C4-2B (cell line): Measurements from ENCODE around the gene KDM3B.
"Not testable (repeated sequence)": the region's sequence is repeated elsewhere in the genome, so short reads cannot be mapped to it uniquely, and the experiment has no call there.

Experiments used
- H3K27ac ChIP-seq: fragments of 450-650 bp; 2 replicates; pipeline ENCODE4 v1.5.1; 2017
- ZFX ChIP-seq: fragments of 450-650 bp; IDR thresholded peaks from 2 replicates; pipeline ENCODE4 v1.6.1; 2017
- TF ChIP-seq, protein P1 (sequence below): fragments of 450-650 bp; conservative IDR thresholded peaks from 2 replicates; pipeline ENCODE4 v1.5.1; 2017; ENCODE audit warnings: mild to moderate bottlenecking

KDM3B gene

DNA sequence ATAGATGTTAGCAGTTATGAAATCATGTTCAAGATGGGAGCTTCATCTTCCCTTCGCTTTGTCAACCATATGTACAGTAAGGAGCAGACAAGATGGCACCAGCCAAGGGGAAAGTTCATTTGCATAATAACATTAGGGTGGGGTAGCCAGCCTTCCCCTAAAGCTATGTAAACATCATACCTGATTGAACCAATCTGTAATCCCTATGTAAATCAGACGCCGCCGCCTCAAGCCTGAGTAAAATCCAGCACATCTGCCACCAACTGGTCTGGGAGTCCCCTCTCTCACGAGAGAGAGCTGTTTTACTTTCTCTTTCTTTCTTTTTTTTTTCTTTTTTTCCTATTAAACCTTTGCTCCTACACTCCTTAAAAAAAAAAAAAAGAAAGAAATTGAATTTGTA lies 55.5 kb downstream of the KDM3B start:
- no peak overlapping the region for H3K27ac ChIP-seq
- TF ChIP-seq, protein P1, sequence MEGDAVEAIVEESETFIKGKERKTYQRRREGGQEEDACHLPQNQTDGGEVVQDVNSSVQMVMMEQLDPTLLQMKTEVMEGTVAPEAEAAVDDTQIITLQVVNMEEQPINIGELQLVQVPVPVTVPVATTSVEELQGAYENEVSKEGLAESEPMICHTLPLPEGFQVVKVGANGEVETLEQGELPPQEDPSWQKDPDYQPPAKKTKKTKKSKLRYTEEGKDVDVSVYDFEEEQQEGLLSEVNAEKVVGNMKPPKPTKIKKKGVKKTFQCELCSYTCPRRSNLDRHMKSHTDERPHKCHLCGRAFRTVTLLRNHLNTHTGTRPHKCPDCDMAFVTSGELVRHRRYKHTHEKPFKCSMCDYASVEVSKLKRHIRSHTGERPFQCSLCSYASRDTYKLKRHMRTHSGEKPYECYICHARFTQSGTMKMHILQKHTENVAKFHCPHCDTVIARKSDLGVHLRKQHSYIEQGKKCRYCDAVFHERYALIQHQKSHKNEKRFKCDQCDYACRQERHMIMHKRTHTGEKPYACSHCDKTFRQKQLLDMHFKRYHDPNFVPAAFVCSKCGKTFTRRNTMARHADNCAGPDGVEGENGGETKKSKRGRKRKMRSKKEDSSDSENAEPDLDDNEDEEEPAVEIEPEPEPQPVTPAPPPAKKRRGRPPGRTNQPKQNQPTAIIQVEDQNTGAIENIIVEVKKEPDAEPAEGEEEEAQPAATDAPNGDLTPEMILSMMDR = no peak
- no peak for TF ChIP-seq ZFX

DNA sequence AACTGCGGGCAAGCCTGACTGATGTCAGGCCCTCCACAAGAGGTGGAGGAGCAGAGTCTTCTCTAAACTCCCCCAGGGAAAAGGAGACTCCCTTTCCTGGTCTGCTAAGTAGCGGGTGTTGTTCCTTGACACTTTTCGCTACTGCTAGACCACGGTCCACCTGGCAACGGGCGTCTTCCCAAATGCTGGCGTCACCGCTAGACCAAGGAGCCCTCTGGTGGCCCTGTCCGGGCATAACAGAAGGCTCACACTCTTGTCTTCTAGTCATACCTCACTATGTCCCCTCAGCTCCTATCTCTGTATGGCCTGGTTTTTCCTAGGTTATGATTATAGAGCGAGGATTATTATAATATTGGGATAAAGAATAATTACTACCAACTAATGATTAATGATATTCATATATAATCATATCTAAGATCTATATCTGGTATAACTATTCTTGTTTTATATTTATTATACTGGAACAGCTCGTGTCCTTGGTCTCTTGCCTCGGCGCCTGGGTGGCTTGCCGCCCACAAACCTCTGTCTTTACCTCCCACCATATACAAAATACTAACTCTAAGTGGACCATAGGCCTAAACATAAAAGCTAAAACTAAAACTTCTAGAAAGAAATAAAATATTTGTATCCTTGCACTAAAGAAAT lies 58.6 kb downstream of the KDM3B start:
- TF ChIP-seq, protein P1 = peak; percentile 90
- H3K27ac ChIP-seq = not testable (repeated sequence)

DNA sequence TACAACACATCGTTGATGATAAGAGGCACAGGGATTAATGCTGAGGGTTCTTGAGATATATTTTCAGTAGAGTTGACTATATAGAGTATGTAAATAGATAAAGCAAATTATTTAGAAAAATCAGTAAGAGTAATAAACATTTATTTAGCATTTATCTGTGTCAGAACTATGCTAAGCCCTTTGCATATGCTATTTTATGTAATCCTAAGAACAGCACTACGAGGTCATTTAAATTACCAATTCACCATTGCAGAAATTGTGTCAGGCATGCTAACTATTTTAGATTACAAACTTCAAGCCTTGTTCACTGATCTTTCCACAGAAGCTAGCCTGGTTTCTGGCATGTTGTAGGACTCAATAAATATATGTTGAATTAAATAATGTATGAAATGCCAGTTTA lies 66.0 kb downstream of the KDM3B start:
- no peak overlapping the region for H3K27ac ChIP-seq
- no peak for TF ChIP-seq ZFX
- TF ChIP-seq, protein P1 = no peak

DNA sequence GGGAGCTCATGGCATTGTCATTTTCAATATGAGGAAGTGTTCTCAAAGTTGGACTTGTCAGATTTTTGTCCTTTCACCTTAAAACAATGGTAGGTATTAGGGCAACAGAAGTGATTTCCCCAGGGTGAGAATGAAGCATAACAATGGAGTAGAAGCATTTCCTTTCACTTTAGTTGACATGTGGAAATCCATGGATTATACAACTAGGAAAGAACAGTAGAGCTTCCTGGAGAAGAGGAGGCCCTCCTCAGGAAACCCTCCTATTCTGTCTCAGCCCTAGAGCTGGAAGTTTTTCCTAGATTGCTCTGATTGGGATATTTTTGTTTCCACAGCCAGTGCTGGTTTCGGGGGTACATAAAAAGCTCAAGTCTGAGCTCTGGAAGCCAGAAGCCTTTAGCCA lies 72.6 kb downstream of the KDM3B start:
- TF ChIP-seq, protein P1 = no peak
- TF ChIP-seq ZFX = no peak
- no peak overlapping the region for H3K27ac ChIP-seq

DNA sequence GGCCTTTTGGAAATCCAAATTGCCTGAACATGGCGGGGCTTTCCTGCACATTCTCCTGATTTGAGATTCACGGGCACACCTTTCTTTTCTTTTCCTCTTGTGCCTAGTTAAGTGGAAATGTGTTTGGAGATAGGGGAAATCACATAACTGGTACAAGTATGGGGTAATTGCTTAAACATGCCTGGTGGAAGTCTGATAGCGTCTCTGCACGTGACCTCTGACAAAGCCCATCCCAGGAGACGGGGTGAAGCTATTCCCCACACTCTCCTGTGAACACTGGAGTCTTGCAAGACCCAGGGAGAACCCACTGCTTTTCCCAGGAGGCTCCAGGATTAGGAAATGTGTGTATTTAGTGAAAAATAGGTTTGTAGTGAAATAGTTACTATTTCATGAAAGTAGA lies 83.5 kb downstream of the KDM3B start:
- H3K27ac ChIP-seq = no peak overlapping the region
- no peak for TF ChIP-seq ZFX
- TF ChIP-seq, protein P1 = no peak

DNA sequence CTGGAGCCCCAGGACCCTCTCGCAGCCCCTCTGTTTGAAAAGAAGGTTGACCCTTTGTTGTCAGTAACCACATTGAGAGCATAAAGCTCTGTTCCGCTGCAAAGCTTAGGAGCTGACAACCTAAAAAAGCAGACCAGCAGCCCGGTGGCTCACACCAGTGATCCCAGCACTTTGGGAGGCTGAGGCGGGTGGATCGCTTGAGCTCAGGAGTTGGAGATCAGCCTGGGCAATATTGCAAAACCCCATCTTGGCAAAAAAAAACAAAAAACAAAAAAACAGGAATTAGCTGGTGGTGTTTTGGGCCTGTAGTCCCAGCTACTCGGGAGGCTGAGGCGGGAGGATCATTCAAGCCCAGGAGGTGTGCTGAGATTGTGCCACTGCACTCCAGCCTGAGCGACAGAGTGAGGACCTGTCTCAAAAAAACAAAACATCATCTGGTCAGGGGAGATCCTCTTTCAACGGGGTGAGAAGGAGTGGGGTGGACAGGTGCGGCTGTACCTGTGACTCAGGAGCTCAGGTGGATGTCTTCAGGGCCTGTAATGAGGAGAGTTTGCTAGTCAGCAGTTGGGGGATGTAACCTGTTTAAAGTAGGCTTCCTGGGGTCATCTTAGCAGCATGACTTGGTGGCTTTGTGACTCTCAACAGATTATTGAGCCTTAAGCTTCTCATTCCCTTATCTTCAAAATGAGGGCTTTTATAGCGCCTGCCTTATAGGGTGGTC lies 85.7 kb downstream of the KDM3B start:
- no peak overlapping the region for H3K27ac ChIP-seq
- TF ChIP-seq ZFX = no peak
- TF ChIP-seq, protein P1 = no peak

DNA sequence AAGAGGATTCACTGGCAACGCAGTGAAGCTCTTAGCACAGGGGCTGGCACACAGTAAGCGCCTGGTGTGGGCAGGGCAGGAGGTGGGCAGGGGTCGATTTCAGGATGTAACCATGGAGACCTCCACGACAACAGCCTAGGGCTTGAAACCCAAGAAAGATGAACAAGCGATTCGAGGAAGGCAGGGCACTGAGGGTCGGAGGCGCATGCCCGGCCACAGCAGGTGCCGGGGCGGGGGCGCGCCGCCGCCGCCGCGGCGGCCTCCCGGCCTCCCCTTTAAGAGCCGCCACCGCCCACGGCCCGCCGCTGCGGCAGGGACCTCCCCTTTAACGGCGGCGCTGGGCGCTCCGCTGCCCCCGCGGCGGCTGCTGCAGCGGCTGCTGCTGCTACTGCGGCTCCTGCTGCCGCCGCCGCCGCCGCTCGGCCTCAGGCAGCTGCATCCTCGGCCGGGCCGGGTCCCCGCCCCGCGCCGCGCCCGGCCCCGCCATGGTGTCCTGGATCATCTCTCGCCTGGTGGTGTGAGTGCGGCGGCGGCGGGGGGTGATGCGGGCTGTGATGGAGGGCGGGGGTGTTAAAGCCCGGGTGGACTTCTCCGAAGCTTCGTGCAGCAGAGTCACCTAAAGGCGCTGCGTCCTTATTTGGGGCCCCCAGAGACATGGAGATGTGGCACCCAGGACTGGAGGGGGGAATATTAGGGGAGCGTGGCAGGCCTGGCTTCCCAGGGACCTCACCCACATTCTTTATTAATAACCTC lies 86.4 kb downstream of the KDM3B start, which contains the start of gene REEP2:
Gene REEP2, plus strand, starts transcription at position 334 of the 753 bp plus-strand sequence. Its CDS starts 152 bp downstream, at position 486.
- TF ChIP-seq, protein P1 = no peak
- TF ChIP-seq ZFX = no peak
- no peak within 1 kb of the TSS; the same call in 1 of the 2 replicates for H3K27ac ChIP-seq
